Trophoblast cell (in vitro differentiated cells and primary cell): ENCODE measurements around the gene SLC39A6. TPM values are rescaled to one million over a fixed set of nuclear protein-coding genes. Genes with fewer than 3 reads are reported as not detected.

ENCODE experiments used
- DNase-seq, 2 donors: peaks; one replicate each; pipeline ENCODE4 v3.0.0-alpha.2; 2016
- H2AFZ ChIP-seq: 2 replicates; pipeline ENCODE4 v1.6.1; 2013; ENCODE audit warnings: low read length, moderate library complexity, mild to moderate bottlenecking; ENCODE audit not compliant: insufficient read depth, poor library complexity
- H2AK5ac ChIP-seq: 2 replicates; pipeline ENCODE4 v1.6.1; 2013; ENCODE audit warnings: mild to moderate bottlenecking, low read length
- H2BK120ac ChIP-seq: 2 replicates; pipeline ENCODE4 v1.6.1; 2013; ENCODE audit warnings: low read length, mild to moderate bottlenecking, moderate library complexity; ENCODE audit not compliant: insufficient read depth, poor library complexity
- H2BK12ac ChIP-seq: 2 replicates; pipeline ENCODE4 v1.6.1; 2013; ENCODE audit warnings: mild to moderate bottlenecking, low read length, moderate library complexity
- H2BK5ac ChIP-seq: 2 replicates; pipeline ENCODE4 v1.6.1; 2013; ENCODE audit warnings: low read length, low read depth, moderate library complexity, mild to moderate bottlenecking; ENCODE audit not compliant: poor library complexity
- H3K14ac ChIP-seq: 2 replicates; pipeline ENCODE4 v1.6.1; 2013; ENCODE audit warnings: mild to moderate bottlenecking, low read length
- H3K18ac ChIP-seq: 2 replicates; pipeline ENCODE4 v1.6.1; 2013; ENCODE audit warnings: mild to moderate bottlenecking, low read length
- H3K23ac ChIP-seq: 2 replicates; pipeline ENCODE4 v1.6.1; 2013; ENCODE audit warnings: low read length
- H3K27ac ChIP-seq: 2 replicates; pipeline ENCODE4 v1.5.1; 2013; ENCODE audit warnings: low read depth, mild to moderate bottlenecking, inconsistent platforms, low read length, moderate library complexity
- H3K27me3 ChIP-seq: 2 replicates; pipeline ENCODE4 v1.6.1; 2013; ENCODE audit warnings: inconsistent platforms, mild to moderate bottlenecking, low read length, moderate library complexity; ENCODE audit not compliant: insufficient read depth
- H3K36me3 ChIP-seq, 2 experiments: 1 replicate in 1 of 2; 2 replicates in 1 of 2; pipeline ENCODE4 v1.6.1; 2013; ENCODE audit warnings: low read length in 2 of 2, mild to moderate bottlenecking in 2 of 2, moderate library complexity in 1 of 2; ENCODE audit not compliant: insufficient read depth in 2 of 2, control insufficient read depth in 1 of 2
- H3K4ac ChIP-seq: 2 replicates; pipeline ENCODE4 v1.6.1; 2013; ENCODE audit warnings: low read depth, mild to moderate bottlenecking, low read length, moderate library complexity
- H3K4me1 ChIP-seq, 2 experiments: 1 replicate in 1 of 2; 2 replicates in 1 of 2; pipeline ENCODE4 v1.6.1; 2013; ENCODE audit warnings: low read length in 2 of 2, mild to moderate bottlenecking in 2 of 2, moderate library complexity in 1 of 2; ENCODE audit not compliant: insufficient read depth in 2 of 2, control insufficient read depth in 1 of 2
- H3K4me2 ChIP-seq: 2 replicates; pipeline ENCODE4 v1.6.1; 2013; ENCODE audit warnings: inconsistent platforms, mild to moderate bottlenecking, low read length, moderate library complexity
- H3K4me3 ChIP-seq: 2 replicates; pipeline ENCODE4 v1.5.1; 2013; ENCODE audit warnings: mild to moderate bottlenecking, low read depth, low read length, inconsistent platforms
- H3K79me1 ChIP-seq: one replicate; pipeline ENCODE4 v1.6.1; 2013; ENCODE audit warnings: low read length
- H3K79me2 ChIP-seq: 2 replicates; pipeline ENCODE4 v1.6.1; 2013; ENCODE audit warnings: low read length, mild to moderate bottlenecking; ENCODE audit not compliant: control insufficient read depth, insufficient read depth, poor library complexity
- H3K9ac ChIP-seq: 2 replicates; pipeline ENCODE4 v1.6.1; 2013; ENCODE audit warnings: mild to moderate bottlenecking, low read length
- H3K9me3 ChIP-seq: 2 replicates; pipeline ENCODE4 v1.6.1; 2013; ENCODE audit warnings: low read depth, mild to moderate bottlenecking, control low read depth, inconsistent platforms, low read length; ENCODE audit not compliant: insufficient read depth
- H4K12ac ChIP-seq: 2 replicates; pipeline ENCODE4 v1.6.1; 2013; ENCODE audit warnings: low read depth, mild to moderate bottlenecking, low read length, moderate library complexity
- H4K8ac ChIP-seq: 2 replicates; pipeline ENCODE4 v1.6.1; 2013; ENCODE audit warnings: low read depth, mild to moderate bottlenecking, low read length, moderate library complexity
- H4K91ac ChIP-seq: one replicate; pipeline ENCODE4 v1.6.1; 2013; ENCODE audit warnings: low read depth, mild to moderate bottlenecking, low read length, moderate library complexity
- WGBS: extraction: QIAGEN DNeasy Blood & Tissue Kit; methylation state at CpG from one replicate; pipeline ENCODE4 v1.1.7; 2013; ENCODE audit warnings: missing lambda C conversion rate; ENCODE audit not compliant: insufficient read length, insufficient coverage; ENCODE audit errors: extremely low coverage; 5-methylcytosine and 5-hydroxymethylcytosine counted together
- polyA plus RNA-seq: library from polyadenylated mRNA; stranded (reverse); fragments of 200-250 nt; gene quantifications from 2 replicates; pipeline ENCODE4 v1.2.3, GENCODE V29; 2013

The SLC39A6 gene, protein sequence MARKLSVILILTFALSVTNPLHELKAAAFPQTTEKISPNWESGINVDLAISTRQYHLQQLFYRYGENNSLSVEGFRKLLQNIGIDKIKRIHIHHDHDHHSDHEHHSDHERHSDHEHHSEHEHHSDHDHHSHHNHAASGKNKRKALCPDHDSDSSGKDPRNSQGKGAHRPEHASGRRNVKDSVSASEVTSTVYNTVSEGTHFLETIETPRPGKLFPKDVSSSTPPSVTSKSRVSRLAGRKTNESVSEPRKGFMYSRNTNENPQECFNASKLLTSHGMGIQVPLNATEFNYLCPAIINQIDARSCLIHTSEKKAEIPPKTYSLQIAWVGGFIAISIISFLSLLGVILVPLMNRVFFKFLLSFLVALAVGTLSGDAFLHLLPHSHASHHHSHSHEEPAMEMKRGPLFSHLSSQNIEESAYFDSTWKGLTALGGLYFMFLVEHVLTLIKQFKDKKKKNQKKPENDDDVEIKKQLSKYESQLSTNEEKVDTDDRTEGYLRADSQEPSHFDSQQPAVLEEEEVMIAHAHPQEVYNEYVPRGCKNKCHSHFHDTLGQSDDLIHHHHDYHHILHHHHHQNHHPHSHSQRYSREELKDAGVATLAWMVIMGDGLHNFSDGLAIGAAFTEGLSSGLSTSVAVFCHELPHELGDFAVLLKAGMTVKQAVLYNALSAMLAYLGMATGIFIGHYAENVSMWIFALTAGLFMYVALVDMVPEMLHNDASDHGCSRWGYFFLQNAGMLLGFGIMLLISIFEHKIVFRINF
- polyA plus RNA-seq: 37.8 and 38.9 TPM in 2 replicates

DNA sequence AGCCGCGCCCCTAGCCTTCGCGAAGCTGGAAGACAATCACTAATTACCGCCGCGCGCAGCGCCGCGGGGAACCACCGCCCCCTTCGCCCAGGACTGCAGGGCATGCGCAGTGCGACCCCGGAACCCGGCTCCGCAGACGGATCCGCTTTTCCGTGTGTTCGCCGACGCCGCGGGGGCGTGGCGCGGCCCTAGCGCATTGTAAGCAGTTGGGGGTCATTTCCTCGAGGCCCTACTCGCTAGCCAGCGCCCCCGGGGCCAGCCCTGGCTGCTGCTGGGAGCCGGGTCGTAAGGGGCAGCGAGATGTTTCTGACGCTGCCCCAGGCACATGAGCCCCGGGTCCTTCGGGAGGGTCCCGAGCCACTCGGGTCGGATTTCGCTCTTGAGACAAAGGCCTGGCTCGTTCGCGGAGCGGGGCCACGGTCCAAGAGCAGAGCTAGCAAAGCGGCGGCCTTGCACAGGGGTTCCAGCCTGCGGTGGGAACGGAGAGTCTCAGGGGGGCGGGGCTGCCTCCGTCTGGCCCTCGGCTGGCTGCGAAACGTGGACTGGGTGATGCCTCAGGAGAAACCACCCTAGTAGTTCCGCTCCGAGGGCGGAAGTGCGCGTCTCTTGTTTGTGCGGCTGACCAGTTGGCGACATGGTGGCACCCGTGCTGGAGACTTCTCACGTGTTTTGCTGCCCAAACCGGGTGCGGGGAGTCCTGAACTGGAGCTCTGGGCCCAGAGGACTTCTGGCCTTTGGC, at the start of gene SLC39A6, which contains the start of gene ELP2:
TSS of gene SLC39A6 (minus strand) at position 41 of the 739 bp plus-strand sequence. CDS start 2,333 bp downstream, outside the sequence.
TSS of gene ELP2 (plus strand) at position 600 of the 739 bp plus-strand sequence. CDS start at position 635, 35 bp downstream.
- peak within 1 kb of the TSS; percentile 71 for H3K4me2 ChIP-seq
- H3K9me3 ChIP-seq: no peaks in the 10 kb centered on the region
- peak within 1 kb of the TSS; percentile 96 for H3K14ac ChIP-seq
- peaks cover 10% of the 10 kb centered on the region for H3K79me1 ChIP-seq
- peak within 1 kb of the TSS; percentile 96 for H2BK120ac ChIP-seq
- peak within 1 kb of the TSS; percentile 97 for H2AFZ ChIP-seq
- peaks cover 0 to 4% of the 10 kb centered on the region in 2 experiments for H3K36me3 ChIP-seq
- H3K4ac ChIP-seq: peak within 1 kb of the TSS; percentile 91
- peak within 1 kb of the TSS; percentile 88 for H3K4me3 ChIP-seq
- H4K91ac ChIP-seq: peak within 1 kb of the TSS; percentile 98
- H3K27ac ChIP-seq: peak within 1 kb of the TSS; percentile 97
- no peak within 1 kb of the TSS for H3K23ac ChIP-seq
- H3K4me1 ChIP-seq: peaks cover 2 to 7% of the 10 kb centered on the region in 2 experiments
- peak within 1 kb of the TSS; percentile 97 for H2BK5ac ChIP-seq
- peak within 1 kb of the TSS; percentile 86 for H4K12ac ChIP-seq
- H2AK5ac ChIP-seq: peak within 1 kb of the TSS; percentile 72
- peak; percentile 96 to 99 for DNase-seq
- WGBS: no CpG with 5 or more reads among the region's 69 CpGs
- H3K27me3 ChIP-seq: no peaks in the 10 kb centered on the region
- H3K79me2 ChIP-seq: peaks cover 9% of the 10 kb centered on the region
- H4K8ac ChIP-seq: peak within 1 kb of the TSS; percentile 96
- H3K9ac ChIP-seq: peak within 1 kb of the TSS; percentile 96
- H2BK12ac ChIP-seq: peak within 1 kb of the TSS; percentile 68
- H3K18ac ChIP-seq: peak within 1 kb of the TSS; percentile 98

DNA sequence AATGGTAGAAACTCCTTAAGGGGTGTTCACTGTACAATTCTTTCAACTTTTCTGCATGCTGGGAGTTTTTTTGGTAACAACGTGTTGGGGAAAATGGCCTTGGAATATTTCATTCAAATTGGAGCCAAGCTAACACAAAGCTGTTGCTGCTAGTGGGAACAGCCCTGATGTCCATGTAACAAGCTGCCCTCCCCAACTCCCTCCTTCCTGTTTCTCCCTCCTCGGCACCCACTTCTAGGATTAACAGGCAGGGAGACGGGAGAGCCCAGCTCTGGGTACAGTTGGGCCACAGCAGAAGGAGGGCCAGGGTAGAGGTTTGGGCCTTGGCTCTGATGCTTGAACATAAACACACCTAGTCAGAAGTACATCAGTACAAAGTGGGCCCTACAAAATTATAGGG, 48.8 kb upstream of the SLC39A6 start:
- Histone ChIP-seq H3K36me3 (peaks cover 0 to 10% of the 10 kb centered on the region in 2 experiments), H3K4ac (no peak overlapping the region), H3K79me2 (no peaks in the 10 kb centered on the region), H2BK120ac (no peak overlapping the region), H3K18ac (no peak overlapping the region), H2AK5ac (no peak overlapping the region), H3K23ac (no peak overlapping the region), H3K4me1 (no peaks in the 10 kb centered on the region), H3K79me1 (no peaks in the 10 kb centered on the region), H2BK12ac (no peak overlapping the region), H3K27ac (no peak overlapping the region), H2BK5ac (no peak overlapping the region), H3K9ac (no peak overlapping the region), H4K91ac (no peak overlapping the region), H3K9me3 (no peaks in the 10 kb centered on the region), H3K4me2 (no peak overlapping the region), H3K14ac (no peak overlapping the region), H2AFZ (no peak overlapping the region), H3K27me3 (no peaks in the 10 kb centered on the region), H3K4me3 (no peak overlapping the region), H4K12ac (no peak overlapping the region), H4K8ac (no peak overlapping the region)
- WGBS: no CpG with 5 or more reads among the region's 3 CpGs
- DNase-seq: no peak

DNA sequence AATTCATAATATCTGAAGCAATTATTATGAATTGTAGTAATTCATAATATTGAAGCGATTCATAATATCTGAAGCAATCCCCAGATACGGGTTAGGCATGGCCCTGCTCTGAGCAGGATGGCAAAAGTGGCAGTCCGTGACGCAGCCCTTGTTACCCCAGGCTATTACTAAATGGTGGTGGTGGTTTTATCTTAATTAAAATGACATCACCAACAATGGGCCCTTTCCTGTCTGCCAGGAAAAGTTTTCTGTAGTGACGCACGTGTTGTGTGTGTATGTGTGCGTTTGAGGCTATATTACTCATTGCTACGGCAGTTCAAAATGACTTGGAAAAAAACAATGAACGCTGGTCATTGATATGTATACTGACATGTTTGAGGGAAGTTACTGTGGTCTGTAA, 47.6 kb upstream of the SLC39A6 start:
- H2BK120ac ChIP-seq: no peak overlapping the region
- no peaks in the 10 kb centered on the region for H3K27me3 ChIP-seq
- no peak overlapping the region for H4K8ac ChIP-seq
- H3K4me3 ChIP-seq: no peak overlapping the region
- H3K23ac ChIP-seq: no peak overlapping the region
- peaks cover 0 to 17% of the 10 kb centered on the region in 2 experiments for H3K36me3 ChIP-seq
- no peaks in the 10 kb centered on the region for H3K79me2 ChIP-seq
- H3K27ac ChIP-seq: no peak overlapping the region
- no peak overlapping the region for H3K4me2 ChIP-seq
- no peak overlapping the region for H3K14ac ChIP-seq
- H3K18ac ChIP-seq: no peak overlapping the region
- no peak overlapping the region for H4K91ac ChIP-seq
- H2BK5ac ChIP-seq: no peak overlapping the region
- no peaks in the 10 kb centered on the region for H3K9me3 ChIP-seq
- H3K4ac ChIP-seq: no peak overlapping the region
- no peaks in the 10 kb centered on the region for H3K4me1 ChIP-seq
- no peak overlapping the region for H2AFZ ChIP-seq
- H2BK12ac ChIP-seq: no peak overlapping the region
- no peaks in the 10 kb centered on the region for H3K79me1 ChIP-seq
- DNase-seq: peak; percentile 95 to 98
- no peak overlapping the region for H3K9ac ChIP-seq
- H2AK5ac ChIP-seq: no peak overlapping the region
- no peak overlapping the region for H4K12ac ChIP-seq
- no CpG with 5 or more reads among the region's 9 CpGs for WGBS

DNA sequence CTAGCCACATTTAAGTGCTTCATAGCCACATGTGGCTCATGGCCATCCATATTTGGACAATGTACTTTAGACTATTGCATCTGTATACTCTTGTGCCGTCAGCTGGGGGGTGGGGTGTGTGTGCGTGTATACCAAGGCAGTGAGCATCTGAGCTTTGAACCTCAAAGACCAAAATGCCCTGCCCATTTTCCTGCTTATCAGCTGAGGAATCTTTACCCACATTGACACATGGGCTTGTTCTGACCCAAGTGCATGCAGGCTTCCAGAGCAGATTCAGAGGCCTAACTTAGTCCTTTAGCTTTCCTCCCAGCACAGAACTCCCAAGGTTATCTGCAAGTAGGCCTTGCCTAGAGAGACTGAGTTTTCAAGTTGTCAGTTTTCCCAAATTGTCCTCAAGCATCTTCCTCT, 47.0 kb upstream of the SLC39A6 start:
- no peaks in the 10 kb centered on the region for H3K9me3 ChIP-seq
- H3K14ac ChIP-seq: no peak overlapping the region
- H3K4me2 ChIP-seq: no peak overlapping the region
- H3K27ac ChIP-seq: no peak overlapping the region
- H3K79me2 ChIP-seq: no peaks in the 10 kb centered on the region
- no peak overlapping the region for H3K4me3 ChIP-seq
- no peak overlapping the region for H3K4ac ChIP-seq
- H3K9ac ChIP-seq: no peak overlapping the region
- no peak overlapping the region for H2BK5ac ChIP-seq
- H2BK120ac ChIP-seq: no peak overlapping the region
- H3K23ac ChIP-seq: no peak overlapping the region
- H4K8ac ChIP-seq: no peak overlapping the region
- DNase-seq: peak in 1 of 2 donors; percentile 44
- no peak overlapping the region for H2BK12ac ChIP-seq
- no peaks in the 10 kb centered on the region for H3K79me1 ChIP-seq
- no peak overlapping the region for H3K18ac ChIP-seq
- no peak overlapping the region for H4K12ac ChIP-seq
- peaks cover 0 to 20% of the 10 kb centered on the region in 2 experiments for H3K36me3 ChIP-seq
- no peak overlapping the region for H4K91ac ChIP-seq
- no peak overlapping the region for H2AK5ac ChIP-seq
- H3K27me3 ChIP-seq: no peaks in the 10 kb centered on the region
- no CpG with 5 or more reads among the region's 2 CpGs for WGBS
- no peaks in the 10 kb centered on the region for H3K4me1 ChIP-seq
- H2AFZ ChIP-seq: no peak overlapping the region
